B cell (primary cell): ENCODE data around the gene KMT2C.

Source experiments
- CTCF ChIP-seq: fragments of 200-600 bp; IDR thresholded peaks from one replicate; pipeline ENCODE4 v1.8.0; 2022; ENCODE audit warnings: antibody characterized with exemption, mild to moderate bottlenecking
- EZH2 ChIP-seq: IDR thresholded peaks from 2 replicates; pipeline ENCODE4 v1.6.1; 2012; ENCODE audit warnings: borderline replicate concordance, low read depth, mild to moderate bottlenecking, moderate library complexity, low read length; ENCODE audit not compliant: insufficient read depth, poor library complexity, severe bottlenecking

DNA sequence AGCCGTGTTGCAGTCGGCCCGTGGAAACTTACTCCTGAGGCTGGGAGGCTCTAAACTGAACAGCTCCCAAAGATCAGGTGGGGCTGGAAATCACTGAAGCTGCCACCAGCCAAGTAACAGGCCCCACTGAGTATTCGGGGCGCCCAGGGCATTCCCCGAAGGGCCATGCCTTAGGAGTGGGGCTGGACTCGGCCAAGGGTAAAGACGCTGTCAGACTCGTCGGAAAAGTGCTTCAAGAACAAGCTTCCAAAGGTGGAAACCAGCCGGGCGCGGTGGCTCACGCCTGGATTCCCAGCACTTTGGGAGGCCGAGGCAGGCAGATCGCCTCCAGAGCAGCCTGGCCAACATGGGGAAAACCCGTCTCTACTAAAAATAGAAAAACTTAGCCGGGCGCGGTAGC is 307.6 kb downstream of the KMT2C start:
- no peak for TF ChIP-seq CTCF
- no peak for TF ChIP-seq EZH2
